GM19035 (cell line): ENCODE measurements around the gene ACP1.
A peak's percentile ranks its signal among the peaks of the same experiment; 100 is the strongest.

Experiments used
- ATAC-seq: cut with Tn5 transposase; IDR thresholded peaks from one replicate; pipeline ENCODE4 v1.9.1; 2021; ENCODE audit not compliant: unreplicated experiment

The ACP1 gene

GRCh38 chr2:264493-265468, at the start of gene ACP1:
Gene ACP1 (plus strand): TSS chr2:264947. CDS start chr2:264965, 18 bp downstream.
- ATAC-seq = peak; percentile 88

GRCh38 chr2:216068-216467, 48.7 kb upstream of the ACP1 start:
- no peak for ATAC-seq

- no peak for ATAC-seq
Measured at GRCh38 chr2:223451-223850, 41.3 kb upstream of the ACP1 start.

- ATAC-seq = no peak
Measured at GRCh38 chr2:223971-224760, 40.6 kb upstream of the ACP1 start.

GRCh38 chr2:228115-228514, 36.6 kb upstream of the ACP1 start:
- ATAC-seq = no peak

GRCh38 chr2:228518-229278, 36.0 kb upstream of the ACP1 start:
- ATAC-seq = no peak

GRCh38 chr2:231521-232185, 33.1 kb upstream of the ACP1 start:
- no peak for ATAC-seq

- ATAC-seq = no peak
Measured at GRCh38 chr2:233030-233429, 31.7 kb upstream of the ACP1 start.

- no peak for ATAC-seq
Measured at GRCh38 chr2:234421-234820, 30.3 kb upstream of the ACP1 start.

- no peak for ATAC-seq
Measured at GRCh38 chr2:236993-237539, 27.7 kb upstream of the ACP1 start.

- ATAC-seq = no peak
Measured at GRCh38 chr2:237878-238277, 26.9 kb upstream of the ACP1 start.

- no peak for ATAC-seq
Measured at GRCh38 chr2:238431-238830, 26.3 kb upstream of the ACP1 start.

- no peak for ATAC-seq
Measured at GRCh38 chr2:238869-239268, 25.9 kb upstream of the ACP1 start.

GRCh38 chr2:244547-244946, 20.2 kb upstream of the ACP1 start:
- ATAC-seq = no peak

GRCh38 chr2:246489-247144, 18.1 kb upstream of the ACP1 start:
- no peak for ATAC-seq

- no peak for ATAC-seq
Measured at GRCh38 chr2:248724-249123, 16.0 kb upstream of the ACP1 start.

- ATAC-seq = no peak
Measured at GRCh38 chr2:249538-250042, 15.2 kb upstream of the ACP1 start.

- no peak for ATAC-seq
Measured at GRCh38 chr2:252001-252602, 12.6 kb upstream of the ACP1 start.

GRCh38 chr2:253202-253638, 11.5 kb upstream of the ACP1 start:
- no peak for ATAC-seq
